HEK293 (cell line): Measurements from ENCODE around the gene TM7SF3.

Experiments
- CTCF ChIA-PET: fragments of 350-600 bp; formaldehyde crosslinking; extraction: SDS; loops from one replicate; lab custom pipeline; 2021; ENCODE audit warnings: antibody characterized with exemption; lab: Yijun Ruan, JAX
- POLR2A ChIA-PET: fragments of 300-600 bp; formaldehyde crosslinking; extraction: SDS; loops from one replicate; lab custom pipeline; 2020; ENCODE audit warnings: antibody characterized with exemption, inconsistent platforms; lab: Yijun Ruan, JAX
- H3K27ac ChIP-seq: fragments of 200-500 bp; sonication (Bioruptor generic); 2 replicates; pipeline ENCODE4 v1.5.1; 2014; ENCODE audit warnings: low read depth, low read length, control low read depth, inconsistent platforms; ENCODE audit errors: extremely low read depth
- H3K36me3 ChIP-seq, 2 experiments: fragments of 200-500 bp in 1 of 2; sonication (Bioruptor generic) in 1 of 2; 1 replicate in 1 of 2; 2 replicates in 1 of 2; pipeline ENCODE4 v1.5.1; 2014 to 2017; ENCODE audit warnings: inconsistent platforms in 2 of 2, low read length in 2 of 2; ENCODE audit not compliant: control insufficient read depth in 2 of 2, insufficient read depth in 1 of 2
- H3K4me1 ChIP-seq: fragments of 200-500 bp; sonication (Bioruptor generic); 2 replicates; pipeline ENCODE4 v1.5.1; 2014; ENCODE audit warnings: mild to moderate bottlenecking, low read length, inconsistent platforms; ENCODE audit not compliant: control insufficient read depth, insufficient read depth
- H3K4me3 ChIP-seq: 2 replicates; pipeline ENCODE4 v1.5.1; 2011; ENCODE audit warnings: low read depth, mild to moderate bottlenecking, control low read depth, low read length, moderate library complexity
- H3K9me3 ChIP-seq: fragments of 200-500 bp; sonication (Bioruptor generic); 2 replicates; pipeline ENCODE4 v1.5.1; 2014; ENCODE audit warnings: low read depth, low read length, inconsistent platforms; ENCODE audit not compliant: control insufficient read depth, insufficient read depth
- BCL11B ChIP-seq: fragments of 450-650 bp; formaldehyde crosslinking; IDR thresholded peaks from 2 replicates; pipeline ENCODE4 v1.5.1; 2016; ENCODE audit warnings: low read depth, missing biosample characterization, missing genetic modification characterization
- GLI2 ChIP-seq: fragments of 450-650 bp; formaldehyde crosslinking; IDR thresholded peaks from 2 replicates; pipeline ENCODE4; 2017; ENCODE audit warnings: missing biosample characterization, missing genetic modification characterization, low read depth, borderline replicate concordance
- MYNN ChIP-seq: fragments of 450-650 bp; formaldehyde crosslinking; IDR thresholded peaks from 2 replicates; pipeline ENCODE4 v1.5.1; 2016; ENCODE audit warnings: missing biosample characterization, missing genetic modification characterization, borderline replicate concordance
- MZF1 ChIP-seq: fragments of 450-650 bp; formaldehyde crosslinking; IDR thresholded peaks from 2 replicates; pipeline ENCODE4 v1.5.1; 2017; ENCODE audit warnings: missing biosample characterization, missing genetic modification characterization, borderline replicate concordance
- REPIN1 ChIP-seq: fragments of 450-650 bp; formaldehyde crosslinking; IDR thresholded peaks from 2 replicates; pipeline ENCODE4 v1.5.1; 2017; ENCODE audit warnings: missing biosample characterization, missing genetic modification characterization, low read depth
- SALL2 ChIP-seq: fragments of 450-650 bp; formaldehyde crosslinking; IDR thresholded peaks from 2 replicates; pipeline ENCODE4 v1.5.0; 2017; ENCODE audit warnings: missing biosample characterization, mild to moderate bottlenecking, missing genetic modification characterization, borderline replicate concordance
- SCRT1 ChIP-seq: fragments of 450-650 bp; formaldehyde crosslinking; IDR thresholded peaks from 2 replicates; pipeline ENCODE4 v1.5.1; 2016; ENCODE audit warnings: missing biosample characterization, missing genetic modification characterization, borderline replicate concordance
- ZNF169 ChIP-seq: fragments of 450-650 bp; formaldehyde crosslinking; IDR thresholded peaks from 2 replicates; pipeline ENCODE4 v1.5.1; 2016; ENCODE audit warnings: missing biosample characterization, missing genetic modification characterization
- ZNF174 ChIP-seq: fragments of 450-650 bp; formaldehyde crosslinking; IDR thresholded peaks from 2 replicates; pipeline ENCODE4 v1.5.0; 2017; ENCODE audit warnings: missing biosample characterization, mild to moderate bottlenecking, missing genetic modification characterization
- ZNF18 ChIP-seq: fragments of 450-650 bp; formaldehyde crosslinking; IDR thresholded peaks from 2 replicates; pipeline ENCODE4 v1.5.1; 2016; ENCODE audit warnings: missing biosample characterization, missing genetic modification characterization
- ZNF19 ChIP-seq: fragments of 450-650 bp; formaldehyde crosslinking; IDR thresholded peaks from 2 replicates; pipeline ENCODE4; 2016; ENCODE audit warnings: missing biosample characterization, missing genetic modification characterization, low read depth
- ZNF335 ChIP-seq: fragments of 450-650 bp; formaldehyde crosslinking; conservative IDR thresholded peaks from 2 replicates; pipeline ENCODE4 v1.5.1; 2016; ENCODE audit warnings: missing biosample characterization, missing genetic modification characterization
- ZNF404 ChIP-seq: fragments of 450-650 bp; formaldehyde crosslinking; IDR thresholded peaks from 2 replicates; pipeline ENCODE4 v1.5.1; 2017; ENCODE audit warnings: missing biosample characterization, missing genetic modification characterization
- ZNF529 ChIP-seq: fragments of 450-650 bp; formaldehyde crosslinking; IDR thresholded peaks from 2 replicates; pipeline ENCODE4 v1.5.1; 2017; ENCODE audit warnings: missing genetic modification characterization, missing biosample characterization; ENCODE audit not compliant: insufficient replicate concordance
- ZNF555 ChIP-seq: fragments of 450-650 bp; formaldehyde crosslinking; conservative IDR thresholded peaks from 2 replicates; pipeline ENCODE4 v1.5.1; 2017; ENCODE audit warnings: missing biosample characterization, mild to moderate bottlenecking, missing genetic modification characterization, inconsistent platforms
- ZNF660 ChIP-seq: fragments of 450-650 bp; IDR thresholded peaks from 2 replicates; pipeline ENCODE4 v1.5.1; 2018; ENCODE audit warnings: missing biosample characterization, mild to moderate bottlenecking, missing genetic modification characterization
- ZXDB ChIP-seq: fragments of 450-650 bp; formaldehyde crosslinking; IDR thresholded peaks from 2 replicates; pipeline ENCODE4 v1.5.1; 2016; ENCODE audit warnings: missing biosample characterization, missing genetic modification characterization
- TF ChIP-seq, protein P1 (sequence below): fragments of 450-650 bp; formaldehyde crosslinking; IDR thresholded peaks from 2 replicates; pipeline ENCODE4 v1.5.0; 2017; ENCODE audit warnings: missing biosample characterization, missing genetic modification characterization, borderline replicate concordance
- TF ChIP-seq, protein P2 (sequence below): fragments of 450-650 bp; formaldehyde crosslinking; conservative IDR thresholded peaks from 2 replicates; pipeline ENCODE4 v1.5.1; 2016; ENCODE audit warnings: low read depth, missing biosample characterization, missing genetic modification characterization

Gene TM7SF3

DNA sequence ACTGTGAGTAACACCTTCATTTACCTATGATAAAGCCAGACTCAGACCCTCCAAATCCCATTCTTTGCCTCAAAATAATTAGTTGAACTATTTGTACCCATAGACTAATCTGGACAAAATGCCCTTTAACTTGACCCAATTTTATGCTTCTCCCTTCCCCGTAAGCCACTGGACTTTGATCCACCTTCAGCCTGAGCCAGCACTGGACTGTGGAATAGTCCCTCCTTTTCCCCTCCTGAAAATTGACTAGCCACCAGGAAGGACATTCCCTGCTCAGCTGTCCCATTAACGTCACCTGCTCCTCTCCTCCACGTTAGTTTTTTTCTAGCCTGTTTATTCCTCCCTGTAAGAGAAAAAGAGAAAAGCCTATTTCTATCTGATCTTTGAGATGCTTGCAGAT is 18.5 kb upstream of the TM7SF3 start:
- H3K4me3 ChIP-seq = no peak overlapping the region
- H3K9me3 ChIP-seq = no peaks in the 10 kb centered on the region
- H3K4me1 ChIP-seq = no peaks in the 10 kb centered on the region
- no peak overlapping the region for H3K27ac ChIP-seq
- CTCF ChIA-PET = interaction anchor here (0.6 kb wide), 1 partner anchor 347 kb away, joined by 3 read pairs; no protein-coding TSS in a partner anchor
- TF ChIP-seq MYNN (tag by site-specific recombination) (no peak), ZNF555 (no peak), SCRT1 (tag by site-specific recombination) (no peak), ZNF404 (tag by site-specific recombination) (no peak)
- peaks cover 34 to 64% of the 10 kb centered on the region in 2 experiments for H3K36me3 ChIP-seq
- POLR2A ChIA-PET = no interaction called here

GRCh38 chr12:27031531-27031930 is 17.3 kb upstream of the TM7SF3 start:
- H3K27ac ChIP-seq = no peak overlapping the region
- TF ChIP-seq ZXDB (tag by site-specific recombination) = no peak
- no peak for TF ChIP-seq ZNF335 (tag by site-specific recombination)
- no peak for TF ChIP-seq REPIN1 (tag by site-specific recombination)
- no peak for TF ChIP-seq ZNF19 (tag by site-specific recombination)
- TF ChIP-seq SALL2 (tag by site-specific recombination) = no peak
- no peak for TF ChIP-seq GLI2
- TF ChIP-seq MZF1 = no peak
- TF ChIP-seq ZNF169 (tag by site-specific recombination) = no peak
- TF ChIP-seq ZNF529 (tag by site-specific recombination) = no peak
- no peak for TF ChIP-seq BCL11B (tag by site-specific recombination)
- no peak for TF ChIP-seq ZNF18 (tag by site-specific recombination)
- peaks cover 38 to 71% of the 10 kb centered on the region in 2 experiments for H3K36me3 ChIP-seq
- no peaks in the 10 kb centered on the region for H3K9me3 ChIP-seq
- POLR2A ChIA-PET = no interaction called here
- CTCF ChIA-PET = no interaction called here
- H3K4me1 ChIP-seq = no peaks in the 10 kb centered on the region
- no peak overlapping the region for H3K4me3 ChIP-seq

- TF ChIP-seq ZNF174 (tag by site-specific recombination) = no peak
- H3K4me3 ChIP-seq = no peak overlapping the region
- ChIA-PET POLR2A (no interaction called here), CTCF (interaction anchor here (0.7 to 1.7 kb wide), 3 partner anchors 9 to 12 kb away, joined by 6 to 9 read pairs (median 7); partner anchors contain the start of gene TM7SF3)
- peaks cover 38 to 44% of the 10 kb centered on the region in 2 experiments for H3K36me3 ChIP-seq
- no peak overlapping the region for H3K27ac ChIP-seq
- H3K4me1 ChIP-seq = peaks cover 11% of the 10 kb centered on the region; the same call in 1 of the 2 replicates
- H3K9me3 ChIP-seq = no peaks in the 10 kb centered on the region
These were observed 12.1 kb upstream of the TM7SF3 start for GRCh38 chr12:27026257-27026656.

GRCh38 chr12:27025116-27025515 is 10.9 kb upstream of the TM7SF3 start:
- CTCF ChIA-PET = interaction anchor here (0.6 to 1.3 kb wide), 3 partner anchors 10 to 611 kb away, joined by 3 to 6 read pairs (median 4); no protein-coding TSS in a partner anchor
- H3K4me1 ChIP-seq = peaks cover 11% of the 10 kb centered on the region; the same call in 1 of the 2 replicates
- H3K36me3 ChIP-seq = peaks cover 28 to 34% of the 10 kb centered on the region in 2 experiments
- no peak for TF ChIP-seq ZNF660 (tag by site-specific recombination)
- TF ChIP-seq, protein P1, sequence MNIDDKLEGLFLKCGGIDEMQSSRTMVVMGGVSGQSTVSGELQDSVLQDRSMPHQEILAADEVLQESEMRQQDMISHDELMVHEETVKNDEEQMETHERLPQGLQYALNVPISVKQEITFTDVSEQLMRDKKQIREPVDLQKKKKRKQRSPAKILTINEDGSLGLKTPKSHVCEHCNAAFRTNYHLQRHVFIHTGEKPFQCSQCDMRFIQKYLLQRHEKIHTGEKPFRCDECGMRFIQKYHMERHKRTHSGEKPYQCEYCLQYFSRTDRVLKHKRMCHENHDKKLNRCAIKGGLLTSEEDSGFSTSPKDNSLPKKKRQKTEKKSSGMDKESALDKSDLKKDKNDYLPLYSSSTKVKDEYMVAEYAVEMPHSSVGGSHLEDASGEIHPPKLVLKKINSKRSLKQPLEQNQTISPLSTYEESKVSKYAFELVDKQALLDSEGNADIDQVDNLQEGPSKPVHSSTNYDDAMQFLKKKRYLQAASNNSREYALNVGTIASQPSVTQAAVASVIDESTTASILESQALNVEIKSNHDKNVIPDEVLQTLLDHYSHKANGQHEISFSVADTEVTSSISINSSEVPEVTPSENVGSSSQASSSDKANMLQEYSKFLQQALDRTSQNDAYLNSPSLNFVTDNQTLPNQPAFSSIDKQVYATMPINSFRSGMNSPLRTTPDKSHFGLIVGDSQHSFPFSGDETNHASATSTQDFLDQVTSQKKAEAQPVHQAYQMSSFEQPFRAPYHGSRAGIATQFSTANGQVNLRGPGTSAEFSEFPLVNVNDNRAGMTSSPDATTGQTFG (tag by site-specific recombination) = no peak
- TF ChIP-seq, protein P2, sequence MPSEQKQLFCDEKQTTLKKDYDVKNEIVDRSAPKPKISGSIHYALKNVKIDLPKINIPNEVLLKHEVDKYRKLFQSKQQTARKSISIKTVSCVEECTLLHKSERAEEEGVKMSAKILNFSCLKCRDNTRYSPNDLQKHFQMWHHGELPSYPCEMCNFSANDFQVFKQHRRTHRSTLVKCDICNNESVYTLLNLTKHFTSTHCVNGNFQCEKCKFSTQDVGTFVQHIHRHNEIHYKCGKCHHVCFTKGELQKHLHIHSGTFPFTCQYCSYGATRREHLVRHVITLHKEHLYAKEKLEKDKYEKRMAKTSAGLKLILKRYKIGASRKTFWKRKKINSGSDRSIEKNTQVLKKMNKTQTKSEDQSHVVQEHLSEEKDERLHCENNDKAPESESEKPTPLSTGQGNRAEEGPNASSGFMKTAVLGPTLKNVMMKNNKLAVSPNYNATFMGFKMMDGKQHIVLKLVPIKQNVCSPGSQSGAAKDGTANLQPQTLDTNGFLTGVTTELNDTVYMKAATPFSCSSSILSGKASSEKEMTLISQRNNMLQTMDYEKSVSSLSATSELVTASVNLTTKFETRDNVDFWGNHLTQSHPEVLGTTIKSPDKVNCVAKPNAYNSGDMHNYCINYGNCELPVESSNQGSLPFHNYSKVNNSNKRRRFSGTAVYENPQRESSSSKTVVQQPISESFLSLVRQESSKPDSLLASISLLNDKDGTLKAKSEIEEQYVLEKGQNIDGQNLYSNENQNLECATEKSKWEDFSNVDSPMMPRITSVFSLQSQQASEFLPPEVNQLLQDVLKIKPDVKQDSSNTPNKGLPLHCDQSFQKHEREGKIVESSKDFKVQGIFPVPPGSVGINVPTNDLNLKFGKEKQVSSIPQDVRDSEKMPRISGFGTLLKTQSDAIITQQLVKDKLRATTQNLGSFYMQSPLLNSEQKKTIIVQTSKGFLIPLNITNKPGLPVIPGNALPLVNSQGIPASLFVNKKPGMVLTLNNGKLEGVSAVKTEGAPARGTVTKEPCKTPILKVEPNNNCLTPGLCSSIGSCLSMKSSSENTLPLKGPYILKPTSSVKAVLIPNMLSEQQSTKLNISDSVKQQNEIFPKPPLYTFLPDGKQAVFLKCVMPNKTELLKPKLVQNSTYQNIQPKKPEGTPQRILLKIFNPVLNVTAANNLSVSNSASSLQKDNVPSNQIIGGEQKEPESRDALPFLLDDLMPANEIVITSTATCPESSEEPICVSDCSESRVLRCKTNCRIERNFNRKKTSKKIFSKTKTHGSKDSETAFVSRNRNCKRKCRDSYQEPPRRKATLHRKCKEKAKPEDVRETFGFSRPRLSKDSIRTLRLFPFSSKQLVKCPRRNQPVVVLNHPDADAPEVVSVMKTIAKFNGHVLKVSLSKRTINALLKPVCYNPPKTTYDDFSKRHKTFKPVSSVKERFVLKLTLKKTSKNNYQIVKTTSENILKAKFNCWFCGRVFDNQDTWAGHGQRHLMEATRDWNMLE = no peak
- H3K27ac ChIP-seq = no peak overlapping the region
- POLR2A ChIA-PET = no interaction called here
- no peak overlapping the region for H3K4me3 ChIP-seq
- no peaks in the 10 kb centered on the region for H3K9me3 ChIP-seq
